Measurements from ENCODE around the gene MSRB3.
"Not testable (repeated sequence)": the region's sequence is repeated elsewhere in the genome, so short reads cannot be mapped to it uniquely, and the experiment has no call there.

Gene MSRB3

DNA sequence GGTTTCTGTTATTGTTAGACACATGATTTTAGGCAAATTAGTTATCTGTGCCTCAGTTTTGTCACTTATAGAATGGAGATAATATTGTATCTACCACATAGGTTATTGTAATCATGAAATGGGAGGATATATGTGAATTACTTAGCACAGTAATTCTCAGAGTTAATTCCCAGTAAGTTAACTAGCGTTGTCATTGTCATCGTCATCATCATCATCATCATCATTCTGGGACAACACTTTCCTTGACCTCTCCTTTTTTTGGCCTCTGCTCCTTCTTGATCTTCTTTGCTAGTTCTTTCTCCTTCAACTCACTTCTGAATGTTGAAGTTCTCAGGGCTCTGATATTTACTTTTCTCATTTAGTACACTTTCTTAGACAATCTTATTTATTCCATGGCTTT, 13.8 kb downstream of the MSRB3 start:
- DNase-seq = no peak

DNA sequence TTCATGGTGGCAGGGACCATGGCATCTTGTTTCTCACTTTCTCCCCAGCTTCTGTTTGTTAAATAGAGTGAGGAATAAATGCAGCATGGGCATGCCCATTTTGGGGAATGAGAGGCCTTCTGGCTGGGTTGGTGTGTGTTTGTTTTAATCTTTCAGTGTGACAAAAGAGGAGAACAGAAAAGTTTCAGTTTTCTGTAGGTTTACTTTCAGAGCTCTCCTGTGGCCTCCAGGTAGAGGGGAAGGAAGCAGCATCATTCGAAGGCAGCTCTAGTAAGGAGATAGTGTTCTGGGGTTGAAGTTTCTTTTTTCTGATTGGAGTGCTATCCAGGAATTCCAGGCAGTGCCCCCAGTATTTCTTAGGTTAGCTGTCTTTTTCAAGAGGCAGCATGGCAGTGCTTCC, 15.3 kb downstream of the MSRB3 start:
- no peak for DNase-seq

DNA sequence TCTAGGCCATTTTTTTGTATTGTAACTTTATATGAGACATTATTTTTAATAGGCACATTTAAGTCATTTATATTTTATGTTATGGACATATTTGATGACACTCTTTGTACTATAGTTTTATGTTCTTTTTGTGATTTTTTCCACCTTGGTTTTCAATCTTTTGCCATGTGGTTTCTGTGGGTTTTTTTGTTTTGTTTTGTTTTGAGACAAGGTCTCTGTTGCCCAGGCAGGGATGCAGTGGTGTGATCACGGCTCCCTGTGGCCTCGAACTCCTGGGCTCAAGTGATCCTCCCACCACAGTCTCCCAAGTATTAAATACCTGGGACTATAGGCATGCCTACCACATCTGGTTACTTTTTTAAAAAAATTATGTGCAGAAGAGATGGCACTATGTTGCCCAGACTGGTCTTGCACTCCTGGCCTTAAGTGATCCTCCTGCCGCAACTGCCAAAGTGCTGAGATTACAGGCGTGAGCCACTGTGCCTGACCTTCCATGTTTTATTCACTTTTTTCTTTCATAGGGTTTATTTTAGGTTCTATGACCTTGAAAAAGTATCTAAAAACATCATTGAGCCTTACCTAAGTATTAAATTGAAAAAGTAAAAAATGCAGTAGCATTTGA, 16.3 kb downstream of the MSRB3 start:
- no peak for DNase-seq

DNA sequence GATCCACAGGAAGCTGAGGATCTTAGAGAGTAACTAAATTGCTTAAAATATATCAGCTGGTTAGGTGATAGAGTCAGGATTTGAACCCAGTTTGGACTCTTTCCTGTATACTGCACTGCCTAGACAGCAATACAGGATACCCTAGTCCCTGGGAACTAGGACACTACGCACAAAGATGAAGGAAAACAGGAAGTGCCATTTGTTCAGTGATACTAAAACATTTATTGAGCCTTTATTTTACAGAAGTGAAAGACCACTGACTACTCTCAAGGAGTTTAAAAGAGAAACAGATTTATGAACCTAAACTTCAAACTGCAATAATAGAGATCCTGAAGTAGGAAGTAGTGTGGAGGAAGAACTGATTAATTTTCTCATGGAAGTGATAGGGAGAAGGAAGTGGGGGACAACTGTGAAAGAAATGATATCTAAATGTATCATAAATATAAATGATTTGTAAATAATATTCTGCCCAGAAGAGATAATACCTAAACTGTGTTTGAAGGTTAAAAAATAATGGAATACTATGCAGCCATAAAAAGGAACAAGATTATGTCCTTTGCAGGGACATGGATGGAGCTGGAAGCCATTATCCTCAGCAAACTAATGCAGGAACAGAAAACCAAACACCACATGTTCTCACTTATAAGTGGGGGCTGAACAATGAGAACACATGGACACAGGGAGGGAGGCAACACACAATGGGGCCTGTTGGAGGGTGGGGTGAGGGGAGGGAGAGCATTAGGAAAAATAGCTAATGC, 18.2 kb downstream of the MSRB3 start:
- no peak for DNase-seq

DNA sequence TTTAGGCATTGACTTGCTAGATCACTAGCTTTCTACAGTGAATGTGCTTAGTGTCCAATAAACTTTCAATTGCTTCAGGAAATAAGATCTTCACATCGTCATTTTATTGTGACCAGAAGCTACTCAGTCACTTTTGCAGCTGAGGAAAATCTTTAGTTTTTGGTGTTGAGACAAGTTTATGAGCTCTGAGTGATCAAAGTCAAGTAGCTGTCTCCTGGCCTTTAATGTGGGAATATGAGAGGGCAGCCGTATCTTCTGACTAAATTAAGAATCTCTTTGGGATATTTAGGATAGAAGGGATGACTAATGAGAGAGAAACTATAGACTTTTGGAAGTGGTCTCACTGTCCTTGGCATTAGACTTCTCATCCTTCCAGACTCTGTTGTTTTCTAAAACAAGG, 21.6 kb downstream of the MSRB3 start:
- no peak for DNase-seq

DNA sequence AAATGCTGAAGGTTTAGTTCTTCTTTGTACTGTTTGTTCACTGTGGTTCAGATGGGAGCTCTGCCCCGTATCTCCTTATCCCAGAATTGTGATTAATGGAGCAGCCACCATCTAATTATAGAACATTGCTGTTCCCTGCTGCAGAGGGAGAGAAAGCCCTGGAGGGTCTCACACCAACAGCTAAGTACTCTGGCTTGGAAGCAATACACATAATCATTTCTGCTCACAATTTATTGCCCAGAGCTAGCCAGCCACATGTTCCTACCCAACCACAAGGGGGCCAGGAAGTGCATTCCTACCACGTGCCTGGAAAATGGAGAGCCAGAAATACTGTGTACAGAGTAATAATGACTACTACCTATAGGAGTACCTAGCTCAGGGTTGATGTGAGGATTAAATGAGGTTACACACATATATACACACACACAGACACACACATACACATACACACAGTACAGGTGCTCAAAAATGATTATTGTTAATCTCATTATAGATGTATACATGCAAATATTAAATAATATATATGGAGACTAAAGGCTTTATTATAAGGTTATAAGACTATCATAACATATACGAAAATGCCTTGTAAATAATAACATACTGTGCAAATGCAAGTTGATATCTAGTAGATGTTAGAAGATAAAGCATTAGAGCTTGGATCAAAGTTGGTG, 22.3 kb downstream of the MSRB3 start:
- DNase-seq = no peak

DNA sequence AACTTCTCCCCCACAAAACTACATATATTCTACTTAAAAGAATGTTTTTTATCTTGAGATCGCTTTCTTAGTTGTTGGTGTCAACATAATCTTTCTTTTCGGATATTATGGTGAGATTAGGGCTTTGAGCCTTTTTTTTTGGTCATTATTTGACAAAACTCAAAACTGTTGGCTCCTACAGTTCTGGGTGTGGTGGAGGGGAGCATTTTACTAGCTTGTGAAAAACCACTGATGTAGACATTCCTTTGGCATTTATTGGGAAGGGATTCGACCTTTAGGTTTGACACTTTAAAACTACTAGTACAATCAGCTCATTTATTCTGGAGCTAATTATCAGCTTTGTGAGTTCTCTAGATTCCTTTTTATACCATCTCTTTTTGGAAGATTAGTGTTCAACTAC, 24.4 kb downstream of the MSRB3 start:
- DNase-seq = no peak

DNA sequence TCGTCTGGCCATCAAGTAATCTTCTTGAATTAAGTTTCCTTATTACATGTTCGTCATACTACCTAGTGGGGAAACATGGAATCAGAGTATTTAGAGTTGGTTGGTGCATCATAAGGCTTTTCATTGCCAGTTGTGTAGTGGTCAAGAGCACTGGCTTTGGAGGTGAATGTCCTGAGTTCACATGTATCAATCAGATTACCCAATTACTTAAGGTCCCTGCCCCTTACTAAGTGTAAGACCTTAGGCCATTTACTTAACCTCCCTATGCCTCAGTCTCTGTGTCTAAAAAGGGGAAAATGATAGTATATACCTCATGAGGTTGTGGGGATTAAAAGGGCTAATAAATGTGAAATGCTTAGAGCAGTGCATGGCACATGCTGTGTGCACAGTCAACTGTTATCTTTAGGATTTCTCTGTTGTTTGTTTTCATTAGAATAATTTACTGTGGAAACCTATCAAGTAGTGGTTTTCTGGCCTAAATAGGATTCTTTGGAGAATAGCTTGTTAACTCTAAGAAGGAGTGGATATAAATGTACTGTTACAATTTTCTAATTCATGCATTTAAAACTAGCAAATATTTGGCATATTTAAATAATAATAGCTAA, 27.0 kb downstream of the MSRB3 start:
- no peak for DNase-seq

DNA sequence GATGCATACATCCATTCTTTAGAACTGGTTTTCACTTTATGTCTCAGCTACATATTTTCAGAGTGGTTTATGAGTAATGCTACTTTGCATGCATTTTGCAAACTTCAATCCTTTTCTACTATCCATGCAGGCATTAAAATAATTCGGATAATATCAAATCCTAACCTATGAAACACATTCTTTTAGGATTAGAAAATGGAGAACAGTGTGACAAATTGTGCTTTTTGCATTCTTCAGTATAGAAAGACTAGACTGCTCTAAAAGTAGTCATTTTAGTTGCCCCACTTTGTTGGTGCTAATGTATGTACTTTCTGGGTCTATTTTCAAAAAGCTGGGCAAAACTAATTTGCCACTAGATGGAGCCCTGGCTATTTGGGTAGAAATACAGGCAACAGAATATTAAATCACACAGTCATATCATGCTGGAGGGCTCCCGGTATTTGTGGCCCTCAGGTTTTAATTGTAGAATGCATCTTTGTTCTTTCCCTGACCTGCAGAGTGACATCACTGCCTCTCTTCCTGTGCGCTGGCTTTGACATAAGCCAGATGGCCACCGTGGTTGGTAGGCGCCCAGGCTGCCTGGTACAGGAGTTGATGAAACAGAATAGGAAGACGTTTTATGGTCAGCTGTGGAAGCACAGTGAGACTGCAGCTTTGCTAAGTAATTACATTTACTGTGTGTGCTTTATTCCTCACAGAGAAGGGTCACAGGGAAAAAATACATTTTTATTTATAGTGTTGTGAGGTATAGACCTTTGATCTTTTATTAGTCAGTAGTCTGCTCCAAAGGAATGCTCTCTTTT, 28.1 kb downstream of the MSRB3 start:
- no peak for DNase-seq

DNA sequence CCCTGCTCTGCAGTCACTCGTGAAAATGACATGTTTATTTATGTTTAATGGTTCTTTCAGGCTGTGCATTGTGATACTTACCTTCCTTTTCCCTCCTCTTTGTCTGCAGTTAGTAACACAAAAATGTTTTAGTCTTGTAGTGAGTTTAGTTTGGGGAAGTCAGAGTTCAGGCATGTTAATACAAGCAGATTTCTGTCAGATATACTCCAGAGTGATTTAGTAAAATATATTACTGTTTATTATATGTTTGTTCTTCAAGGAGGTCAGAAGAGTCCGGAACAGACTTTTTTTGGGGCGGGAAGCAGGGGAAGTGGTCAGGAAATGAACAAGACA, 28.7 kb downstream of the MSRB3 start:
- DNase-seq = no peak

DNA sequence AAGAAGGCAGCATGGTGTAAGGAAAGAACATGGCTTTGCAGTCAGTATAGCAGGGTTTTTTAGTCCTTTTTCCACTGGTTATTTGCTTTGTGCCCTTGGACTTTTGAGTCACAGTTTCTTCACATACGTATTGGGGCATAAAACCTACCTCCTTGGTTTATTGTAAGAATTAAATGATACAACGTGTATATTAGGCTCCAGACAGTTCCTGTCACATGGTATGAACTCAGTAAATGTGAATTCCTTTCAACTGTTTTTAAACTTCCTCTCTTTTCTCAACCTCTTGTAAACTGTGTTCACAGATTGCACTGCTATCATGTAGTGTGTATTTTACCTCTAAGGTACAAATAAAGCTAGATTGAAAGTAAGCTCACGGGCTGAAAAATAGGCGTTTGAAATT, 29.5 kb downstream of the MSRB3 start:
- no peak for DNase-seq

DNA sequence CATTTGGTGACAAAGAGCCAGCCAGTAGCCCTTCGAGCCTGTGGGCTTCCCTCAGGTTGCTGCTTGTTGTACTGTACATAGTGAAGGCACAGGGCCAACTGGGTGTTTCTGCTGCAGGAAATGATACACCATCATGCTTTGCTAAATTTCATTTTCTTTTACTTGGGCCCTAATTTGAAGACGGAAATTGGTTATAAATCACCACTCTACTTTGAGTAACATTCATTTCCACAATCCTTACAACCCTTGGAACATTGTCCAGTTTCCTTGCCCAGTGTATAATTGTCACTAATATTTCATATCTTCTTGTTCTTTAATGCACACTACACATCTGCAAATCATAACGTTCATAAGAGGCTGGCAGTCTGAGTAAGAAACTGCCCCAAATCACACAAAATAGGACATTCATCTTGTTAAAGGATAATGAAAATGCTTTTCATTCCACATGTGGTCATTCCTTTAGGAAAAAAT, 30.2 kb downstream of the MSRB3 start:
- DNase-seq = no peak

DNA sequence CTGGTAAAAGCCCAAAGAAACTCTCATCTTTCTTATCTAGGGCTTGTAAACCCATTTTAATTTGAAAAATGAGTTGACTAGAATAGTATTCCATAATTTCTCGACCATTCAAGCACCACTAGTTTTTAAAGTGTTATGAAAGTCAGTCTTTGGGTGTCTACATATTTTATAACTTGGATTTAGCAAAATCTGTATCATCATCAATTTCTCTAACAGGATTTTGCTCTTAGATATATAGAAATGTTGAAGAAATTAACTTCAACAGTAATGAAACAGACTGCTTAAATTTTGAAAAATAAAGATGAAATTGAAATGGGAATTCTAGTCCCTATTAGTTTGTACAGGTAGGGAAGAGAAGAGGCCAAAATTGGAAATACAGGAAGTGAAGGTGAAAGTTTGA, 32.8 kb downstream of the MSRB3 start:
- DNase-seq = no peak

DNA sequence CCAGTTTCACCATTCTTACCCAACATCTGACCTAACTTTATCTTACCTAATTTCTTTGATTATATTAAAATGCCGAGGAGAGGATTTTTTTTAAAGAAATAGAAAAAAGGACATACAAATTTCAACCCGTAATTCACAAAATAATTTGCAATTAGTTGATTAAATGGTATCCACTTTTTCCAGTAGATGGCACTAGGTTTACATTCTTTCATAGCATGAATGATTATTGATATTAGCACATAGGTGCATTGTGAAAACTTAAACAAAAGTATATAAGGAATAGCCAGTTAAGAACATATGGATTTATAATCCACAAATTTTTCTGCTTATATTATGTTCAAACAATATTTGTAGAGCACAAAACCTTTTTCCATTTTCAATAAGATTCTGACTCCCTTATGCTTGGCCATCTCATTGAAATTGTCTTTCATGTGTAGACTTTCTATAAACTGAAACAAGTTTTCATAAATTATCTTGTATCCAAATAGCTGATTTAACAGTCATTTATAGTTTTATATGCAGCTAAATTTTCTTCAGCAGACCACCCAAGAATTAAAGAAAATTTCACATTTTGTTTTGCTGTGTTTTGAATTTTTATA, 35.3 kb downstream of the MSRB3 start:
- no peak for DNase-seq

DNA sequence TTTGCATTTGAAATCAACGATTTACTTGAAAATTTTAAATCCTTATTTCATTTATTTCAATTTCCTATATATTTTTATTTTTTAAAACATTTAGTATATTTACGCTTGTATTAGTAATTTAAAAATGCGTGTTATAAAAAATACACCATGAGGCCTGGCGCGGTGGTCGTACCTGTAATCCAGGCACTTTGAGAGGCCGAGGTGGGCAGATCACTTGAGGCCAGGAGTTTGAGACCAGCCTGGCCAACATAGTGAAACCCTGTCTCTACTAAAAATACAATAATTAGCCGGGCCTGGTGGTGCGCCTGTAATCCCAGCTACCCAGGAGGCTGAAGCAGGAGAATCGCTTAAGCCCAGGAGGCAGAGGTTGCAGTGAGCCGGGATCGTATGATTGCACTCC, 36.8 kb downstream of the MSRB3 start:
- not testable (repeated sequence) for DNase-seq

DNA sequence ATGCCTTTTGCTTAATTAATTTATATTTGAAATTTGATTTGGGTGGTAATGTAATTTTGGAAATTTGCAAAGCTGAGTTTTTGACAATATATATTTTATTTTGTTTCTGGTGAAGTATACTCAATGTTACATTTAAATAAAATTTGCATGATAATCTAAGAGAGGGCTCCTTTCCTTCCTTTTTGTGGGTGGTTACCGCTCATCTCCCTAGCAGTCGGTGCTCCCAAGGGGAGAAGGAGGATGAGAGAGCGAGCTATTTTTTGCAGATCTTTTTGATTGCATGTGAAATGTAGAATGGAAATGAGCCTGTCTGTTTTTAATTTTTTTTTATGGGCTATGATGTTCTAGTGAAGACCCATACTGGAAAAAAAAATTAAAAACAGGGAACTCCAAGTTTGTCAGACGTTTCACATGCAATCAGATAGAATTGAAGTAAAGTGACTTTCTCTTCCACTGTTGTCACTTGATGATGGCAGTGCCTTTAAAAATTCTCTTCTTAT, 39.8 kb downstream of the MSRB3 start:
- no peak for DNase-seq

DNA sequence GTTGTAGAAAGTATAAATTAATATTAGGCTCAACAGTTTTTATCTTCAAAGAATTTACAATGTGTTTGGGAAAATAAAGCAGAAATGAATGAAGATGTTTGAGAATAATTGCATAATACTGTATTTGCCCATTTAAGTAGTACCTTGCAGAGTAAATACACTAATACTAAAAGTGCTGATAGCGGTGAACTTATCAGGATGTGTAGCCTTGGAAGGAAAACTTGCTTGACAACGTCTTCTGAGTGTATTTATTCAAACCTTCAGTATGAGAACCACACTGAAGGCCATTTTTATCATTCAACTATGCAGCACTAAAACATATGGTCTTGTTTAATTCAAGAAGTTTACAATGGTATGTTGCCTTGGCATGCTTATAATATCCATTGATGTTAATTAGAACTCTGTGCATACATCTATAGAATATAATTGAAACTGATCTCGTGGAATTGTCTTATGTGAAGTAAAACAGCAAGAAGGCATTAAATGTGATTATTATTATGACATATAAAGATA, 41.3 kb downstream of the MSRB3 start:
- no peak for DNase-seq

DNA sequence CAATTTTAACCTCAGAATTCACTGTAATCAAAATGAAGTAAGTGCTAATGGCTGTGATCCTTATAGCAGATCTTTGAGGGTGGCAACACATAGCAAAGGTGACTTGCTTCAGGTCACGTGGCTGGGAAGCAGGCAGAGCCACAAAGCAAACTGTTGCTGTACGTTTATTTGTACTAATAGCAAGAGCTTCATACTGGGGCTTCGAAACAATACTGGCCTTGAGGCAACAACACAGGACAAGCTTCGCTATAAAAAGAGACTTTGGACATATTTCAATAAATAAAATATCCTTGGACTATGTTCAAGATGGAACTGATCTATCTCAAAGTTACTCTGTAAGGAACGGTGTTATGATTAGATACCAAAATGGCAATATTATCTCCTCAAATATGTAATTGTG, 44.6 kb downstream of the MSRB3 start:
- no peak for DNase-seq

DNA sequence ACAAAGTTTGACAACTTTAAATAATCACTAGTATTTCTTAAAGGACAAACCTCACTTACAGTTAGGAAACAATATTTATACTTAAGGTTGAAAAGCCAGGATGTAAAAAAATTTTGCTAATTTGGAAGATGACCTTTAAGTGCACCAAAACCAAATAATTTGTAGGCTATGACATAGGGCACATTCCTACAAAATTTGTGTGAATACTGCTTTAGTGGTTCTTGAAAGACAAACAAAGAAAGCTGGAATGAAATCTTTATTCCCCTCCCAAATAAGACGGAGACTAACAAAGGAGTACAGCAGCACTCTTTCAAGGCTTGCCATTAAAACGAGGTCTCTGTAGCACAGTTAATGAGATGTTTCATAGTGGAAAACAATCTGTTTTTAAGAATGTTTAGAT, 45.6 kb downstream of the MSRB3 start:
- no peak for DNase-seq

DNA sequence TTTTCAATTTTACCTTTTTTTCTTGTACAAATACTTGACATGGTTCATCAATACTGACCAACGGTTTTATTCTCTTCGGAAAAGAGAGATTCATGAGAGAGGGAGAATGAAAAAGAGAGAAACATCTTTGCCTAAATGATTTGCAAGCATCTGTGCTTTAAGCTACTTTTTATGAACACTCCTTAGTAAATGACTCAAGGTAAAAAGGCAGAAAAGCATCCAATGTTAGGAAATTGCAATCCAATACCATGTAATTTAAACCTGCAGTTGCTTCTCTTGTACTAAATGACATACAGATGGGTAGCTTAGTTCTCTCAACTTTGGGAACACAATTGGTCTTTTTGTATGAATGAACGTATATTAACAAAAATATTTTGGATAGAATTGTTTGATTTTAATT, 46.1 kb downstream of the MSRB3 start:
- no peak for DNase-seq

DNA sequence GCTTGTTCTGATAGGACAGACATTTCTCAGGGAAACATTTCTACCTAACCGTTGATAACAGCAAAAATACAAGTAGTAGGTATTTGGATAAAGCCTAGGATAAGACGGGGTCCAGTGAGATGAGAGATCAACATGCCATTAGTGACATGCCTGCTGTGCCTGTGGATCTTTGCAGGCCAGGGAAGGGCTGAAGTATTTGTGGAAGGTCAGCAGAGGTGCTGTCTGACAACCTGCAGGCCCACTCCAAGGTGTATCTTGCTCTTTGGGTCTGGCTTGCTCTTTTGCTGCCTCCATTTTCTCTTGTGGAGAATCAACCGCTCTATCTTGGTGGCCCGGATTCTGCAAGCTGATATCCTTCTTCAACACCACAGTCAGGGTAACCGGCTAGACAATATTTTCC, 46.7 kb downstream of the MSRB3 start:
- DNase-seq = no peak

DNA sequence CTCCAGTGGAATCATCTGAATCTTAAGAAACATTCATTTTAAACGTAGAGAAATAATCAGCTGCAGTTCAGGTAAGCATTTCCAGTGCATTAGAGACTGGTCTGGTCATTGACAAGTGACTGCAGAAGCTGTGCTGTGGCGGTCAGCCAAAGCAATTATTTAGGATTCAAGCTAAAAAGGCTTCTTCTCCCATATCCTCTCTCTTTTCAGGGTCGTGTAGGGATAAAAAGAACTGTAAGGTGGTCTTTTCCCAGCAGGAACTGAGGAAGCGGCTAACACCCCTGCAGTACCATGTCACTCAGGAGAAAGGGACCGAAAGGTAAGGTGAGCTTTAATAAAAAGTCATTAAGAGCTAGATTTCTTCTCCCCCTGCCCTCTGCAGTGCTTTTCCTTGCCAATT, 48.1 kb downstream of the MSRB3 start:
- DNase-seq = no peak
